Adrenal gland (tissue), 12 donors: Measurements from ENCODE around the gene SHMT2. TPM values are rescaled to one million over a fixed set of nuclear protein-coding genes. Genes with fewer than 3 reads are reported as not detected.

ENCODE experiments used
- DNase-seq, 7 donors: peaks; one replicate each; pipeline ENCODE4 v3.0.0-alpha.2; 2019 to 2020
- H3K27ac ChIP-seq, 5 donors: fragments of 200-600 bp; sonication (generic) in 4 of 5; 1 replicate in 3 of 5; 2 replicates in 2 of 5; pipeline versions ENCODE4 v1.5.1 to v1.8.0; 2016 to 2020; ENCODE audit warnings: mild to moderate bottlenecking in 1 of 5
- H3K27me3 ChIP-seq: fragments of 200-600 bp; 2 replicates; pipeline ENCODE4 v1.8.0; 2021
- H3K36me3 ChIP-seq, 2 donors: fragments of 200-600 bp; replicated peaks in 1 of 2; 1 replicate in 1 of 2; 2 replicates in 1 of 2; pipeline versions ENCODE4 v1.5.1 to v1.8.0; 2018 to 2022
- H3K4me1 ChIP-seq, 2 donors: fragments of 200-600 bp; replicated peaks in 1 of 2; 1 replicate in 1 of 2; 2 replicates in 1 of 2; pipeline versions ENCODE4 v1.5.1 to v1.8.0; 2018 to 2021
- H3K4me3 ChIP-seq, 4 donors: fragments of 200-600 bp; sonication (generic) in 3 of 4; one replicate each; pipeline ENCODE4 v1.5.1; 2016 to 2018
- H3K9me3 ChIP-seq, 3 donors: fragments of 200-600 bp; sonication (generic) in 1 of 3; replicated peaks in 1 of 3; 1 replicate in 2 of 3; 2 replicates in 1 of 3; pipeline versions ENCODE4 v1.5.1 to v1.8.0; 2016 to 2021
- CTCF ChIP-seq, 6 experiments: fragments of 450-650 bp in 4 of 6; fragments of 200-600 bp in 2 of 6; sonication (generic) in 1 of 6; IDR thresholded peaks; 1 replicate in 5 of 6; 2 replicates in 1 of 6; pipeline versions ENCODE4 v1.5.1 to v1.8.0; 2016 to 2021; ENCODE audit warnings: antibody characterized with exemption in 6 of 6, mild to moderate bottlenecking in 2 of 6, moderate library complexity in 1 of 6
- POLR2A ChIP-seq, 2 donors: fragments of 450-650 bp; IDR thresholded peaks; one replicate each; pipeline ENCODE4 v1.6.1; 2017; ENCODE audit warnings: antibody characterized with exemption in 2 of 2, mild to moderate bottlenecking in 2 of 2, moderate library complexity in 1 of 2
- WGBS, 4 donors: extraction: QIAGEN DNeasy Blood & Tissue Kit in 2 of 4; methylation state at CpG; one replicate each; pipeline versions ENCODE4 v1.1.5 to v1.1.7; 2013 to 2017; 5-methylcytosine and 5-hydroxymethylcytosine counted together
- intact Hi-C, 2 donors: fragments of 100-400 bp; cut with DNase I; formaldehyde crosslinking; loops; one replicate each; pipeline versions ENCODE4 v1.14.1 to v1.15.0; 2022 to 2023
- polyA plus RNA-seq, 3 donors: library from polyadenylated mRNA; stranded (reverse); fragments of 200-250 nt in 2 of 3; fragments of 350-450 nt in 1 of 3; fragmentation: Illumina TruSeq in 1 of 3; extraction: RNeasy Lipid Tissue Mini Kit (QIAGEN cat#74804) in 1 of 3; gene quantifications; one replicate each; pipeline ENCODE4 v1.2.3, GENCODE V29; 2013 to 2014
- total RNA-seq, 9 donors: library from RNA; depleted of rRNA in 4 of 9; stranded (reverse); fragments of >200 nt in 4 of 9; fragments of 120-200 nt in 1 of 9; fragmentation: NEBNext Ultra II Directional in 1 of 9; extraction: Animal tissue kit (Norgen Biotek cat#: 25700) in 1 of 9; gene quantifications; one replicate each; pipeline versions ENCODE4 v1.1.0 to v1.2.4, GENCODE V29; 2013 to 2023
- donor health status: healthy with polysubstance abuse.
- donor health status: Bipolar disorder and iron deficiency.
- donor health status: DM: yes; HTN: yes; CAD: no.
- donor health status: DM: no; HTN: no; CAD: no.
- donor health status: DM: no; HTN: no; CAD: no.
- donor health status: DM: yes; HTN: yes; CAD: no.

Gene SHMT2
- total and polyA plus RNA-seq, 12 donors, result 25.2 to 94.7 (median 65.0) TPM

GRCh38 chr12:57223191-57224165 is 6.0 kb upstream of the SHMT2 start:
- H3K27me3 ChIP-seq, result peaks cover 80% of the 10 kb centered on the region
- 56 to 76% (median 65%) methylated on average over 16 to 22 of the region's 22 CpGs for WGBS, 4 donors

GRCh38 chr12:57224278-57224972 is 5.1 kb upstream of the SHMT2 start:
- no peak for TF ChIP-seq POLR2A (IDR thresholded peaks at IDR 0.05)
- TF ChIP-seq CTCF (IDR thresholded peaks at IDR 0.05), result no peak
- no peaks in the 10 kb centered on the region for H3K36me3 ChIP-seq
- no peaks in the 10 kb centered on the region for H3K4me1 ChIP-seq
- peaks cover 75% of the 10 kb centered on the region for H3K27me3 ChIP-seq
- no peak overlapping the region for H3K4me3 ChIP-seq
- no peak overlapping the region for H3K27ac ChIP-seq
- WGBS, 4 donors, result 44 to 72% (median 57%) methylated on average over 13 to 30 of the region's 30 CpGs
- no peak for DNase-seq
- no peaks in the 10 kb centered on the region for H3K9me3 ChIP-seq
- intact Hi-C loops, result no loop called here

More at GRCh38 chr12:57223191-57224165, 6.0 kb upstream of the SHMT2 start:
- Histone ChIP-seq H3K4me1 (no peaks in the 10 kb centered on the region), H3K9me3 (no peaks in the 10 kb centered on the region), H3K4me3 (no peak overlapping the region), H3K36me3 (no peaks in the 10 kb centered on the region), H3K27ac (no peak overlapping the region)
- TF ChIP-seq CTCF (IDR thresholded peaks at IDR 0.05), result no peak
- TF ChIP-seq POLR2A (IDR thresholded peaks at IDR 0.05), result no peak
- intact Hi-C loops, result no loop called here
- no peak for DNase-seq

GRCh38 chr12:57224973-57225679 is 4.4 kb upstream of the SHMT2 start:
- H3K27me3 ChIP-seq, result peaks cover 68% of the 10 kb centered on the region
- no peaks in the 10 kb centered on the region for H3K36me3 ChIP-seq
- H3K9me3 ChIP-seq, result no peaks in the 10 kb centered on the region
- TF ChIP-seq CTCF (IDR thresholded peaks at IDR 0.05) (peak in 5 of 6 experiments; percentile 32 to 67 (median 54)), POLR2A (IDR thresholded peaks at IDR 0.05) (no peak)
- peak in 1 of 7 donors; percentile 63 for DNase-seq
- H3K4me1 ChIP-seq, result peaks cover 3 to 5% of the 10 kb centered on the region in 2 donors
- WGBS, 4 donors, result 7 to 12% (median 7%) methylated on average over 6 to 61 of the region's 61 CpGs
- no peak overlapping the region for H3K27ac ChIP-seq
- H3K4me3 ChIP-seq, result no peak overlapping the region
- intact Hi-C loops, result no loop called here
